GM08714 (cell line): Measurements from ENCODE around the gene ORC5.
A peak's percentile ranks its signal among the peaks of the same experiment; 100 is the strongest.
"Not testable (repeated sequence)": the region's sequence is repeated elsewhere in the genome, so short reads cannot be mapped to it uniquely, and the experiment has no call there.

ENCODE experiments used
- H3K4me3 ChIP-seq: fragments of 200-500 bp; sonication (Bioruptor generic); 2 replicates; pipeline ENCODE4 v1.5.1; 2014; ENCODE audit warnings: mild to moderate bottlenecking, low read length, inconsistent platforms
- ZNF274 ChIP-seq: IDR thresholded peaks from 2 replicates; pipeline ENCODE4 v1.6.1; 2012; ENCODE audit warnings: mild to moderate bottlenecking, low read depth, low read length

The ORC5 gene

DNA sequence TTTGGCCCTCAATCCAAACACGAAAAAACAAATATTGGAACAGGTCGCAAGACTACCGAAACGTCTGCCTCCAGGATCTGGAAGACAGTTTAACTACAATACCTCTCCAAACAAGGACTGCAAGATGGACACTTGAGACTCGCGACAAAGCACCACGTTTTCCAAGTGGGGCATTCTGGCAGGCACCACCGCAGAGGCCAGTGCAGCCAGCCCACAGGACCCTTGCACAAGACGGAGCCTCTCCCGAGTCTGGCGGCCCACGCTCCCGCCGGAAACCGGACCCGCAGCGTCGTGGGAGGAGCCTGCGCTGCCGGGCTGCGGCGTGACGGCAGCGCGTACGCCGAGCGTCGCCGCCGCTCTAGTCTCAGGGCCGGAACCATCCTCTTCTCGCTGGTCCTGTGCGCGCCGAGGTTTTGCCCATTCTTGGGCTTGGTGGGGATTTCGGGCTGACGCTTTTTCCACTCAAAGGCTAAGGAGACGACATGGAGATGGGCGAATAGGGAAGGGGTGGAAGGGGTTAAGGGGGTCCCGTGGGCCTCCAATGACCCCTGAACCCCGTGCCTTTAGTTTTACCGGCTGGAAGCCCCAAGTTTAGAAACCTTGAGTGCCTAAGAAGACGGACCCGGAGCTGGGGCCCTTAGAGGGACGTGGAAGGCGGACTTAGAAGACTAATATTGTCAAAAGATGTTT is at the start of gene ORC5:
ORC5 (minus strand) TSS at position 283 of the 690 bp plus-strand sequence; CDS start at position 174, 109 bp downstream.
- no peak for TF ChIP-seq ZNF274
- peak within 1 kb of the TSS; percentile 96 for H3K4me3 ChIP-seq

DNA sequence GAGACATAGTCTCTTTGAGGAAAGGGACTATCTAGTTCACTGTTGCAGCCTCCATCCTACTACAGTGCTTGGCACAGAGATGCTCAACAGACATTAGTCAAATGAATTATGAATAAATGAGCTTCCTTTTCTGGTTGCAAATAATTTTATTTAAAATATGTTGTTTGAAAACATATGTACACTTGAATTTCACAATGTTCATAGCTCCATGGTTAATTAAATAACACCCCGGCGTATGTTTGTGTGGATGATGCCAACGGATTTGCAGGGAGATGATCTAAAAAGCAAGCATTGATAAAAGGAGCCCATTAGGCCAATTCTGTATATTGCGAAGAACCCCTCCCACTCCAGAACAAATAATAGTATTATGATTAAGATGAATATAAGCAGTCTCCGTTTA is 47.8 kb upstream of the ORC5 start:
- TF ChIP-seq ZNF274 = no peak

DNA sequence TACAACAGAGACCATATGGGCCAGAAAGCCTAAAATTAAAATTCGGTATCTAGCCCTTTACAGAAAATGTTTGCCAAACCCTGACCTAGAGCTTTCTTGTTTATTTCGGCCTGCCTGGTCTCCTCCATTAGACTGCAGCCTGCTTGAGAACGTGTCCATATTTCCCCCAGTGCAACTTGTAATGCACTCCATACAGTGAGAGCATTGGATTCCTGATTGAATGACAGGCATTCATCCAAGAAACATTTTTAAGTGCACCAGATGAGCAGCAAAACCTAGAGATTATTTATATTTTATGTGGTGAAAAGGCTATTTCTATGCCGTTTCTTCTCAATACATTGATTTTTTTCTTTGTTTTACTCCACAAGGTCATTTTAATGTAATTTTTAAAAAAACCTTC is 47.4 kb upstream of the ORC5 start:
- TF ChIP-seq ZNF274 = no peak
- H3K4me3 ChIP-seq = no peak overlapping the region

More for the DNA sequence above, 47.8 kb upstream of the ORC5 start:
- no peak overlapping the region for H3K4me3 ChIP-seq

DNA sequence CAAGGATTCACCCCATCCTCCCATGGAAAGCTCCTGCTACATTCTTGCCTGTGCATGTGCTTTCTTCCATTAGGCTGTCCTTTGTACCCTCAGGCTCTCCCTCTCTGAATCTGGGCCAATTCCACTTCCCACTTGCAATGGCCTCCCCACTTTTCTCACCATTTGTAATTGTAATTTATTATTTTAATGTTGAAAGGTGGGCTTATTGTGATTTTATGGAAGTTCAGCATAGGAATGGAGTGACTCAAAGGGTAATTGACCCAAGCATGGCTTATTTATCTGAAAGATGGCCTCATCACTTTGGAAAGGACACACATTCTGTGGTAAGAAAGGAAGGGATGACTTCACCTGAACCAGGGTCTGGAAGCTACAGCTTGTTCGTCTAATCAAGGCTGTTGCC is 46.9 kb upstream of the ORC5 start:
- no peak for TF ChIP-seq ZNF274
- no peak overlapping the region for H3K4me3 ChIP-seq

DNA sequence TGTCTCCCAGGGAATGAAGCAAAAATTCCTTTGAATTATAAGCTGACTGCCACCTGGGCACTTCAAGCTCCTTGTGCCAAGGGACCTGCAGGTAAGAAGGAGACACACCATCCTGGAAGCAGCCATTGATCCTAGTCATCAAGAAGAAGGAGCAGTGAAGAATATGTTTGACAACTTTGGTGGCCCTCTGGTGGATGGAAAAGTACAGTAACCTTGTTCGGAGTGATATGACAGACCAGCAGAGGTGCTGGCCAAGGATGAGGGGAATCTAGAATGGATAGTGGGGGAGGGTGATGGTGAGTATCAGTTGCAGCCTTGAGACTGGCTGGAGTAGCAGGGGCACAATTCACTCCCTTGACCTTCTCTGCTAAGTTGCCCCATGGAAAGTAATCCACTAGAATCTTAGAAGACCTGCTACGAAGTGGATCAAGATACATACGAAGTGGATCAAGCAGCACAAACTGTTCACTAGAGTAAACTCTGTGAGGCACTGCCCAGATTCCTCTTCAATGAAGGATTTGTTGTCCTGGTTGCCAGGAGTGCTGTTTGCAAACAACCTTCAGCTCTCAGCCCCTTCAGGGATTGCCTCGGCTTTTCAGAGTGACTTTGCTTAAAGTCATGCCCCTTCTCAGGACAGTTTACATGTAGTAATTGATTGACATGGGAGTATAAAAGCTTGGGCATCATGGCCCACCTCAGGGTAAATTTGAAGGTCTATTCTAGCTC is 44.8 kb upstream of the ORC5 start:
- TF ChIP-seq ZNF274 = no peak
- no peak overlapping the region for H3K4me3 ChIP-seq

DNA sequence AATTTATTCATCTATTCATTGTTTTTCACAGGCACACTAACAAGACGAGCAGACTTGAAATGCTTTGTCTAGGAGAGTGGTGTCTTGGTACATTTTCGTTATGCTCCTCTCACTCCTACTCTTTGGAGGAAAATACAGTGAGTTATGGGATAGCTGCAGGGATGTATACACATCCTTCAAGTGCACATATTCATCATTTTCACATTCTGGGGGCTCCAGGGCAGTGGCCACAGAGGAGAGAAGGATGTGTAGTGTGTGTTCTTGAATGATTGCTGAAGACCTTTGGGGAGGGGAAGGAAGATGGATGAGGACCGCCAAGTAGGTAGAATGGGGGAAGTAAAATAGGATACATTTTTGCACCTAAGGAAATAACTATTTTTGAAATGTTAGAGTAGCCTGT is 34.8 kb upstream of the ORC5 start:
- TF ChIP-seq ZNF274 = no peak

DNA sequence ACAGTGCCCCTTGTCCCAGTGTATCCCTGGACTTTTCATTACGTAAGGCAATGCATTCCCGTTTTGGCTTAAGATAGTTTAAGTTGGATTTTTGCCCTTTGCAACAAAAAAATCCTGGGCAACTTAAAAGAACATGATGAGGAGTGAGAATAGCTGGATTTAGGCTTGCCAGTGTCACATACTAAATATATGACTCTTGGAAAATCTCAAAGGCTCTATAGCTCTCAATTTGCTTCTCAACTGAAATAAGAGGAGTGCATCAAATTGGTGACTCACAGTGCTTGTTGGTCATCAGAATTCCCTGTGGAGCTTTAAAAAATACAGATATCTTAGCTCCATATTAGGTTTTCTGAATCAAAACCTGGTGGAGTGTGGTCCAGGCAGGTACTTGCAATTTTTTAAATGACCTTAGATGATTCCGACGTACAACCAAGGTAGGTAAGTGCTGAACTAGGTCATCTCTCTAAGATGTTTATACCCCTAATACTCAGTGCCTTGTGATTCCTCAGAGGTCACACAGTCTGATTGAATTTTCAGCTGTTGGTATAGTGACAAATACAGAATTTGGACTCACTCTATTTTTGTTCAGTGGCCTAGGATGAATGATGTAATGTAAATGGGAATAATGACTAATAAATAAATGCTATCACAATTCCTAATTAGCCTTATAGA is 33.9 kb upstream of the ORC5 start:
- TF ChIP-seq ZNF274 = no peak
- no peak overlapping the region for H3K4me3 ChIP-seq

More for the DNA sequence above, 34.8 kb upstream of the ORC5 start:
- no peak overlapping the region for H3K4me3 ChIP-seq

DNA sequence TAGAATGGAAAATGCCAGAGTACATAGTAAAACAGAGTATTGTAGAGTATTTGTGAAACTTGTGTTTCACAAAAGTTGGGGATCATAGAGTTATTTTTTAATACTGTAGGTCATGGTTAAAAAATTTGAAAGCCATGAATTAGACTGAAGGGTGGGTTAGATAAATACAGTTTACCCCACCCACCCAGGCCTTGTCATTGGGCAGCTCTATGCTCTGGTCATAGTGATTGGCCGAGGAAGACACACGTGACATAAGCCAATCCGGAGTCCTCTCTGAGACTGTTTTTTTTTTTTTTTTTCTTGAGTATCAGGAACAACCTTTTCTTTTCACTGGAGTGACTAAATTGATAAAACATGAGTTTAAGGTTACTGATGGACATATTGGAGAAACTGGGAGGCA is 33.3 kb upstream of the ORC5 start:
- no peak overlapping the region for H3K4me3 ChIP-seq
- TF ChIP-seq ZNF274 = no peak

DNA sequence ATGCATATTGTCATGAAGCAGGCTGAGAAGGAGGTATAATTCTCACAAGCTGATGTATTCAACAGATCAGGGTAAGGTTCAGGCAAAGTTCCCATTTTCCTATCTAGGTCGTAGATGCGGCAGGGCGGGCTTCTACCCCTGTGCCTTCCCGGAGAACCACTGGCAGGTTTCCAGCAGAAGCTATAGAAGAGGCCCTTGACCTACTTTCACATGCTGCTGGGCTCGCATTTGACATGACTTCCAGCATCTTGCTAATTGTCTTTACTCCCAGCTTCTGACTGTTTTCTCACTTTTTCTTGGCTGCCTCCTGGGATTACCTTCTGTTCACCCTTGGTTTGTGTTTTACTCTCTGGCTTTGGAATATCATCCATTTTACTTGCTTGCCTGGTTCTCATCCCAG is 32.6 kb upstream of the ORC5 start:
- no peak for TF ChIP-seq ZNF274
- H3K4me3 ChIP-seq = no peak overlapping the region

DNA sequence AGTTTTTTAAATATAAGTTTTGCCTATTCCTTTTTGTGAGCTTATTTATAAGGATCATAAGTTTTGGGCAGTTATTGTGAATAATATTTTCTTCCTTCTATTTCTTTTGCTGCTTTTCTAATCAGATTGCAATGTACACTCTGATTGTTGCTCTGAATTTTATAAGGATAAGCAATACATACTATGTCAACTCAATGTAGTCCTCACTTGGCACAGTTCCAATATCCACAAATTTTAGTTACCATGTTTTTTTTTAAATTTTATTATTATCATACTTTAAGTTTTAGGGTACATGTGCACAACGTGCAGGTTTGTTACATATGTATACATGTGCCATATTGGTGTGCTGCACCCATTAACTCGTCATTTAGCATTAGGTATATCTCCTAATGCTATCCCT is 27.2 kb upstream of the ORC5 start:
- not testable (repeated sequence) for H3K4me3 ChIP-seq

DNA sequence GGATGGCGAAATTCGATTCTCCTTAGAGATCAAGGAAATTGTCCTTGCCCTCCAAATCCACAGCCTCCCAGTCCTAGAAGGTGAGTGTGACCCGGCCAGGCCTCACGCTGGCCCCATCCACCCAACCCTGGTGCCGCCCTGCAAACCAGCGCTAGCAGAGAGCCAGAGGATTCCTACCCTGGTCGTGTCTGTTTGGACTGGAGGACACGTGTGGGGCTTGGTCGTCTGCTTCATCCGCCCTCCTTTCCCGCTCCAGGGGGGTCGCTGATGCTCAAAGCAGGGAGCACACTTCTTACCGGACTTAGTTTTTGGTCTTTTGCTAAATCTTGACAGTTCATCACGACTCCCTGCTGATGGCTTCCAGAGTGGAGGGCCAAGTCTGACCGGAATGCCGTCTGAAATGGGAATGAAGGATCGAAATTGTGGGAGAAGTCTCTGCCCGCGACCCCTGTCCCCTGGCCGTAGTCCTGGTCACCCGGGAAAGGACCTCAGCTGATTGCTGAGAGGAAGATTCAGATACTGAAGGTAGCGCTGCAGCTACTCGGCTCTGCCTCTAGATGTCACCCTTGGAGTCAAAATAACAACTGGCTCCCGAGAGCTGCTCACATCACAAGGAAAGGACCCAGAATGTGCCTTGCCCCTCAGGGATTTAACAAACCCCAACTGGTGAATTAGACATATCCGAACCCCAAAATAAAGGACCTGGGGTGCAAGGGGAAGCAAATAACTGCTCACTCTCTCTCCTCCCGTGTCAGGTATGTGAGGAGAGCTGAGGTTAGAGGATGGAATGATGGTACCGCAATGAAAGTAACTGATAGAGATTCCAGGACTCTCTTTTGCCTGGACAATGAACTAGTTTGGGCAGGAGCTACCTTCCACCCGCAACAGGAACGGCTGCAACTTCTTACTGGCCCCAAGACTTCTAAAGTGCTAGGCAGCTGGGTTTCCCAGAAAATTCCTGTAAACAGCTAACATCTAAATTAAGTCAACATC is 23.5 kb upstream of the ORC5 start:
- H3K4me3 ChIP-seq = no peak overlapping the region
- TF ChIP-seq ZNF274 = no peak

DNA sequence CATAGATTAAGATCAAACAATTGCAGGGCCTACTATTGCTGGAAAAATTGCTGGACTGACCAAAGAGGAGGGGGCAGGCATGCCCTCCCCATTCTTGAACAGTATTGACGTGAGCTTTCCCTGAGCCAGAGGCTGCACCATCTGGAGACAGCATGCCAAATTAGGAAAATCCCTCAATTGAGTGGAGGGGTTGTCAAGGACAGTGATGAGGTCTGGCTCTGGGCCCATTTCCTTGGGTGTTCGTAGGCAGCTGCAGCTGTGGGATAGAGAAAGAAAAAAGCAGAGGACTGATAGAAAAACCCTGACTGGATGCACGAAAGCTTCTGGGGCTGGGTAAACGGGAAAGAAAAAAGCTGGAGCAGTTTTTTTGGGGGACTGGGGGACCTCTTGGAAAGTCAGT is 22.8 kb upstream of the ORC5 start:
- no peak for TF ChIP-seq ZNF274
- no peak overlapping the region for H3K4me3 ChIP-seq

DNA sequence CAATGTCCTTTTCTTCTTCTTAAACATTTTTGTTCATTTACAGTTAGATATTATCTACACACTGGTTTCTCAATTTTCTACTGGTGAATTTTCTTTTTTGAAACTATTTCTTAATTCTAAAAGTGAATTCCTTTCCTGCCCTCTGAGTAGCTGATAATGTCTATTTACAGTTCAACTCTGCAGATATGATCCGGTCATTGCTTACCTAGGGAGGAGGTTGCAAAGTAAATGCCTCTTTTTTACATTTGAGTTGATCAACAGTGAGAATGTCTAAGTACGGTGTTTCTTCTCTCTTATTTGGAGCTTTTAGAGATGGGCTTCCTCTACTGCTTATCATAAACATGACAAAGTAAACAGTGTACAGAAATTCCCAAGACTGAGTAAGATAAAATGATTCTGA is 20.6 kb upstream of the ORC5 start:
- H3K4me3 ChIP-seq = no peak overlapping the region
- TF ChIP-seq ZNF274 = no peak

DNA sequence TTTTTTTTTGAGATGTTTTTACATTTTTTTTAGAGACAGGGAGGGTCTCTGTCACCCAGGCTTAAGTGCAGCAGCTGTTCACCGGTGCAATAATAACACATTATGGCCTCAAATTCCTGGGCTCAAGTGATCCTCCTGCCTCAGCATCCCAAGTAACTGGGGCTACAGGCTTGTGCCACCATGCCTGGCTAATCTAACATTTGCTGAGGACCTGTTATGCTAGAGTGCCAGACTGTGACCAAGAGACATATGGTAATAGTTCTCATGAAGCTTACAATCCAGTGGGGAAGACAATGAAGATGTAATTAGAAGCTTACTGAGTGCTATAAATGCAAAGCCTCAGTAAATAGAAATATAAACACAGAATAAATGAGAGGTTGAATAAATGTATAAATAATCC is 17.6 kb upstream of the ORC5 start:
- no peak overlapping the region for H3K4me3 ChIP-seq
- TF ChIP-seq ZNF274 = no peak
